LNCaP clone FGC (cell line): ENCODE data around the gene ENDOD1.

ENCODE experiments used
- DNase-seq: peaks from one replicate; pipeline ENCODE4 v3.0.0-alpha.2; 2011; ENCODE audit warnings: low read depth
- H3K4me3 ChIP-seq: 2 replicates; pipeline ENCODE4 v1.5.1; 2011; ENCODE audit warnings: mild to moderate bottlenecking, low read depth, low read length, control low read depth
- CTCF ChIP-seq: IDR thresholded peaks from 2 replicates; pipeline ENCODE4 v1.5.1; 2012; ENCODE audit warnings: mild to moderate bottlenecking; ENCODE audit not compliant: control insufficient read depth, insufficient read depth; ENCODE audit errors: extremely low read depth

The ENDOD1 gene

GRCh38 chr11:95138448-95138847 lies 48.8 kb downstream of the ENDOD1 start:
- no peak for DNase-seq
- H3K4me3 ChIP-seq, result no peak overlapping the region
- peak; percentile 26; the same call in 1 of the 2 replicates for TF ChIP-seq CTCF

GRCh38 chr11:95140397-95141033 lies 50.9 kb downstream of the ENDOD1 start:
- H3K4me3 ChIP-seq, result no peak overlapping the region
- no peak for DNase-seq
- TF ChIP-seq CTCF, result no peak

GRCh38 chr11:95142431-95142830 lies 52.8 kb downstream of the ENDOD1 start:
- TF ChIP-seq CTCF, result no peak
- no peak for DNase-seq
- no peak overlapping the region for H3K4me3 ChIP-seq

DNA sequence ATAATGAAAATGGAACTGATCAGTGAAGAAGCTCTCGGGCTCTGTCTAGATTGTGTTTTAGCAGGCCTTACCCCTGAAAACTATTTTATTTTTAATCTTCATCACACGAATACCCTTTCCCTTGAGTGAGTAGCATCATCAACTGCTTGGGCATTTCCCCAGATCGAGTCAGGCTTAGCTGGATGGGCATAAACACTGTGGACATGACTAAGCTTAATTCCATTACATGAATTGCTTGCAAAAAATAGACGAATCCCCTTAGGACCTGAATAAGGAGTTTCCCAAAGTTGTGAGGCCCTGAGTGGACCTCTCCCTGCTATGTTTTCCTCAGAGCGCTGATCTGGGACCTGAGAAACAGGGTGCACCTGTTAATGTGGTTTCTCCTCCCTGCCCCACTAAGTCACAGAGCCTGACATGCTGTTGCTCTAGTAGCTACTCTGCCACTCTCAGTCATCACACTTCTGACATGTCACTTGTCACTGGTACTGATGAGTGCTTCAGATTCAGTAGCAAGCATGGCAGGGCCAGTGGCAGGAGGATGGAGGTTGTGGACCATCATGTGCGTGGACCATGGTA lies 53.5 kb downstream of the ENDOD1 start:
- DNase-seq, result no peak
- no peak for TF ChIP-seq CTCF
- H3K4me3 ChIP-seq, result no peak overlapping the region

DNA sequence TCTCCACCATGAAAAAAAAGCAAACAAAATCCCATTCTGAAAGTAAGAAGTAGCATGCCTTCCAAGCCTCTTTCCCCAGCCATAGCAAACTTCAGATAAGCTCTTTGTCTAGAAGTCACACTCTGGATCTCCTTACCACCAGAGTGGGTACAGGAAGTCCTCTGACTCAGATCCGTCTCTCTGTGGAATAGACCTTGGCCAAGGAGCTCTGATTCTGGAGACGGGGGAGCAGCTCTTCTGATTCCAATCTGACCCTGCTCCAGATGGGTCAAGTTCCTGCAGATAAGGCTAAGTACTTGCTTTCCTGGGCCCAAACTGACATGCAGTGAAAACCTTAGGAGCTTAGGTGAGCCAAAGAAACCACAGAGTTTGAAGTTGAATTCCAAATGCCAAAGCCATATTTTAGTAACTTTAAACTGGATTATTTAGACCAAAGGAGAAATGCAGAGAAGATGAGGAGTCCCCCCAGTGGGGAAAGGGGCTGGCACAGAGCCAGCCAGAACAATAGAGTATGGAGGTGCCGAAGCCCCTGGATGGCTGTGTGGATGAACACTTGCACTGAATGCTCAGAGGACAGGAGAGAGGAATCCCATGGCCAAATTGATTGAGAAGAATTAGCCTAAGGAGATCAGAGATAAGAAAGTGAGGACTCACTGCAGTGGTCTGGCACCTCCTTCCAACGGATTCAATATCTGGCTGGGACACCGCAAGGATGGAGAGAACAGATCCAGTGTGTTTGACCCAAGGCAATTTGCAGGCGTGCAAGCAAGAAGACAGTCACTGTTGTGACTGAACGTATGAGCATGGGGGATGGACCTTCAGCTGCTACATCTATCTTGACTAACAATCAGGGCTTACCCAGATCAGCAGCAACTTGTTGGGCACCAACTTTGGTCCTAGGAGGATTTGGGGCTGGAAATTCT lies 54.9 kb downstream of the ENDOD1 start:
- DNase-seq, result no peak
- no peak overlapping the region for H3K4me3 ChIP-seq
- TF ChIP-seq CTCF, result no peak

DNA sequence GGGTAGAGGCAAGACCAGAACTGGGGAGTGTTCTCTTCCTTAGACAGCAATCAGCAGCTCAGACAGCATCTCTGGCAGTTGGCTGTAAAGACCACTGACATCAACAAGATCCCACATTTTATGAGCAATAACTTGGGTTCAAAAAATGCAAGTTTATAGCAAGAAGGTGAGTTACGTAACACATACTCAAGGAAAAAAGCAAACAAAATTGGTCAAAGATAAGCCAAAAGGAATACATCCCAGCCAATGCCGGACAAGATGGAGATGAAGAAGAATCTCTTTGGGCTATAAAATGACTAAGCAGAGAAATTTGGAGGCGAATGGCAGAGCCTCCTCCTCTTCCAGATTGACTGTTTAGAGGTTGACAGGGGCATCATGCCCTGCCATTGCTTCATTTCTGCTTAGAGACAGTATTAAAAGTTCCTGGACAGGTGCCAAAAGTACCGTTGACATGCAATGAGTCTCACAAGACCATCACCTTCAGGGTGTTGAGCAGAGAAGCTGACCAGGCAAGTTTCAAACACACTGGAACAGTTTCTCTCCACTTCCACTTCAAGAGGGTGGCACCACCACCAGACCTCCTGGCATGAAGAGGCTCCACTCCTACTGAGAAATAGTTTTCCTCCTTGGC lies 55.9 kb downstream of the ENDOD1 start:
- H3K4me3 ChIP-seq, result no peak overlapping the region
- DNase-seq, result no peak
- TF ChIP-seq CTCF, result no peak
